ENCODE results near the gene HBG2.
"Not testable (repeated sequence)": the region's sequence is repeated elsewhere in the genome, so short reads cannot be mapped to it uniquely, and the experiment has no call there.

HBG2 gene

DNA sequence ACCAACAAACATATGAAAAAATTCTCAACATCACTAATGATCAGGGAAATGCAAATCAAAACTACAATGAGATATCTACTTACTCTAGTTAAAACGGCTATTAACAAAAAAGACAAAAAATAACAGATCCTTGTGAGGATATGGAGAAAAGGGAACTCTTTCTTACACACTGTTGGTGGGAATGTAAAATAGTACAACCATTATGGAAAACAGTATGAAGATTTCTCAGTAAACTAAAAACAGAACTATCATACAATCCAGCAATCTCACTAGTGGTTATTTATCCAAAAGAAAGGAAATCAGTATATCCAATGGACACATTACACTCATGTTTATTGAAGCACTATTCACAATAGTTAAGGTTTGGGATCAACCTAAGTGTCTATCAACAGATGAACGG, 11.3 kb upstream of the HBG2 start:
- no peaks in the 10 kb centered on the region for H3K79me1 ChIP-seq (ENCODE audit: low read depth, low read length)
- no peaks in the 10 kb centered on the region for H3K9me3 ChIP-seq (replicated peaks in 1 of 2; ENCODE audit: control insufficient read depth in 2 of 2, insufficient read depth in 1 of 2, low read depth in 1 of 2, low read length in 2 of 2)
- no peak for DNase-seq (ENCODE audit: low spot score)
- H3K4me1 ChIP-seq (ENCODE audit: control insufficient read depth in 2 of 2, insufficient read depth in 1 of 2, low read depth in 1 of 2, low read length in 2 of 2): no peaks in the 10 kb centered on the region
- H4K91ac ChIP-seq (ENCODE audit: low read depth, low read length, poor library complexity): no peak overlapping the region
- WGBS, 2 donors (ENCODE audit: extremely low coverage in 2 of 2, insufficient read length in 2 of 2, insufficient replicate concordance in 1 of 2): no CpG with 5 or more reads among the region's 2 CpGs
- no peak overlapping the region for H3K4me2 ChIP-seq (ENCODE audit: insufficient read depth, low read length, poor library complexity, severe bottlenecking)
- no peak overlapping the region for H2AK5ac ChIP-seq (ENCODE audit: low read depth, low read length)
- H2BK12ac ChIP-seq (ENCODE audit: low read length): no peak overlapping the region
- no peaks in the 10 kb centered on the region for H3K36me3 ChIP-seq (replicated peaks in 1 of 2; ENCODE audit: control insufficient read depth in 2 of 2, insufficient read depth in 2 of 2, low read length in 2 of 2)
- no peak overlapping the region for H3K9ac ChIP-seq (ENCODE audit: low read depth, low read length, poor library complexity)
- no peak overlapping the region for H3K27ac ChIP-seq (replicated peaks; ENCODE audit: low read length)
- H3K27me3 ChIP-seq (ENCODE audit: control insufficient read depth in 3 of 3, insufficient read depth in 3 of 3, low read depth in 1 of 3, low read length in 3 of 3): no peaks in the 10 kb centered on the region
- H2BK15ac ChIP-seq (ENCODE audit: low read length): no peak overlapping the region
- H4K8ac ChIP-seq (ENCODE audit: low read depth, low read length): no peak overlapping the region
- no peak overlapping the region for H3K4me3 ChIP-seq (ENCODE audit: low read length in 2 of 2)
- no peak overlapping the region for H3K18ac ChIP-seq (ENCODE audit: low read length)
- no peak overlapping the region for H3K23ac ChIP-seq (ENCODE audit: low read depth, low read length, poor library complexity)
- no peak overlapping the region for H3K4ac ChIP-seq (ENCODE audit: low read length)
- H2BK120ac ChIP-seq (ENCODE audit: low read depth, low read length): no peak overlapping the region
- no peak overlapping the region for H2AFZ ChIP-seq (ENCODE audit: low read length)
- H2BK5ac ChIP-seq (ENCODE audit: low read length): no peak overlapping the region
- no peak overlapping the region for H3K14ac ChIP-seq (ENCODE audit: low read length)

DNA sequence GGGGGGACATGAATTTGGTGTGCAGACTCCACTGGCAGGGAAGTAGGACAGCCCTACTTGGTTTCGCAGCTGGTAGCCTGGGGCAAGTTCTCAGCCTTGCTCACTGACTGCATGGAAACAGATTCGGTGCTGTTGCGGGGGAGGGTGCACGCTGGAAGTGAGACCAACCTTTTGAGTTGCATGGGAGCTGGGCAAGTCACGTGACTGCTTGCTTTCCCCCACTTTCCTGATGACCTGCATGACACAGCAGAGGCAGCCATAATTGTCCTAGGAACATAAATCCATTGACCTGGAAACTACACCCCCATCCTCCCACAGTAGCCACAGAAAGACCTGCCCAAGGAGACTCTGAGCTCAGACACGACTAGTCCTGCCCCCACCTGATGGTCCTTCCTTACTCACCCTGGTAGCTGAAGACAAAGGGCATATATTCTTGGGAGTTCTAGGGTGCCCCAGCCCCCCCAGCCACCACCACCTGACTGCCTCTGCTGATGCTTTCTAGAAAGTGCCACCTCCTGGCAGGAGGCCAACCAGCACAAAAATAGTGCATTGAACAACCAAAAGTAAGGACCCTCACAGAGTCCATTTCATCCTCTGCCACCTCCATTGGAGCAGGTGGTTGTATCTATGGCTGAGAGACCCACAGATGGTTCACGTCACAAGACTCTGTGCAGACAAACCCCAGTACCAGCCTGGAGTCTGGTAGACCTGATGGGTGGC, 4.1 kb upstream of the HBG2 start:
- peak overlapping the region; percentile 80 for H3K18ac ChIP-seq (ENCODE audit: low read length)
- H2AK5ac ChIP-seq (ENCODE audit: low read depth, low read length): no peak overlapping the region
- H2BK12ac ChIP-seq (ENCODE audit: low read length): no peak overlapping the region
- WGBS, 2 donors (ENCODE audit: extremely low coverage in 2 of 2, insufficient read length in 2 of 2, insufficient replicate concordance in 1 of 2): no CpG with 5 or more reads among the region's 7 CpGs
- H3K27ac ChIP-seq (replicated peaks; ENCODE audit: low read length): no peak overlapping the region
- no peak overlapping the region for H2BK15ac ChIP-seq (ENCODE audit: low read length)
- no peak overlapping the region for H3K23ac ChIP-seq (ENCODE audit: low read depth, low read length, poor library complexity)
- no peaks in the 10 kb centered on the region for H3K9me3 ChIP-seq (replicated peaks in 1 of 2; ENCODE audit: control insufficient read depth in 2 of 2, insufficient read depth in 1 of 2, low read depth in 1 of 2, low read length in 2 of 2)
- no peak overlapping the region for H3K4ac ChIP-seq (ENCODE audit: low read length)
- H2BK5ac ChIP-seq (ENCODE audit: low read length): no peak overlapping the region
- H4K8ac ChIP-seq (ENCODE audit: low read depth, low read length): no peak overlapping the region
- H3K4me1 ChIP-seq (ENCODE audit: control insufficient read depth in 2 of 2, insufficient read depth in 1 of 2, low read depth in 1 of 2, low read length in 2 of 2): peaks cover 0 to 3% of the 10 kb centered on the region in 2 donors
- no peak for DNase-seq (ENCODE audit: low spot score)
- no peak overlapping the region for H3K9ac ChIP-seq (ENCODE audit: low read depth, low read length, poor library complexity)
- no peaks in the 10 kb centered on the region for H3K27me3 ChIP-seq (ENCODE audit: control insufficient read depth in 3 of 3, insufficient read depth in 3 of 3, low read depth in 1 of 3, low read length in 3 of 3)
- peaks cover 2% of the 10 kb centered on the region for H3K79me1 ChIP-seq (ENCODE audit: low read depth, low read length)
- no peak overlapping the region for H2AFZ ChIP-seq (ENCODE audit: low read length)
- no peak overlapping the region for H4K91ac ChIP-seq (ENCODE audit: low read depth, low read length, poor library complexity)
- peak overlapping the region; percentile 11 for H3K4me2 ChIP-seq (ENCODE audit: insufficient read depth, low read length, poor library complexity, severe bottlenecking)
- H3K14ac ChIP-seq (ENCODE audit: low read length): no peak overlapping the region
- H2BK120ac ChIP-seq (ENCODE audit: low read depth, low read length): no peak overlapping the region
- no peaks in the 10 kb centered on the region for H3K36me3 ChIP-seq (replicated peaks in 1 of 2; ENCODE audit: control insufficient read depth in 2 of 2, insufficient read depth in 2 of 2, low read length in 2 of 2)
- no peak overlapping the region for H3K4me3 ChIP-seq (ENCODE audit: low read length in 2 of 2)

DNA sequence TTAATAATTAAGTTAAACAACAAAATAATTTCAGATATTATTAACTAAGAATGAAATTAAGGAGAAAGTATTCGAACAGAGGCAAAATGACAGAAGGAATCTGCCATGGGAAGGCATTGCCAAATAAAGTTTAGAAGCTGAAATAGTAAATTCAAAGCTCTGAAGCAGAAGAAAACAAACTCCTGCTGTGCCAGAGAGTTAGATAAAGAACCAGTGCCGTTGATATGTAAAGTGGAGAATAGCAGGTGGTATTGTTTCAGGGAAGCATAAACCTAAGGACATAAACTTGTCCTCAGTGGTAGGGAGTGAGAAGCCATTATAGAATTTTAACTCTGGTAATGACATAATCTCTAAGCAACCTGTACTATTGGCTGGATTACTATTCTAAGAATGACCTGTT, 2.7 kb upstream of the HBG2 start:
- Histone ChIP-seq H4K91ac (ENCODE audit: low read depth, low read length, poor library complexity) (no peak overlapping the region), H3K4me1 (ENCODE audit: control insufficient read depth in 2 of 2, insufficient read depth in 1 of 2, low read depth in 1 of 2, low read length in 2 of 2) (peaks cover 0 to 3% of the 10 kb centered on the region in 2 donors), H2BK120ac (ENCODE audit: low read depth, low read length) (no peak overlapping the region), H2AFZ (ENCODE audit: low read length) (no peak overlapping the region), H3K36me3 (replicated peaks in 1 of 2; ENCODE audit: control insufficient read depth in 2 of 2, insufficient read depth in 2 of 2, low read length in 2 of 2) (no peaks in the 10 kb centered on the region), H4K8ac (ENCODE audit: low read depth, low read length) (no peak overlapping the region), H3K14ac (ENCODE audit: low read length) (no peak overlapping the region), H3K27me3 (ENCODE audit: control insufficient read depth in 3 of 3, insufficient read depth in 3 of 3, low read depth in 1 of 3, low read length in 3 of 3) (no peaks in the 10 kb centered on the region), H2BK5ac (ENCODE audit: low read length) (no peak overlapping the region), H2BK12ac (ENCODE audit: low read length) (no peak overlapping the region), H3K4me3 (ENCODE audit: low read length in 2 of 2) (no peak overlapping the region), H3K27ac (replicated peaks; ENCODE audit: low read length) (no peak overlapping the region), H3K23ac (ENCODE audit: low read depth, low read length, poor library complexity) (no peak overlapping the region), H3K4me2 (ENCODE audit: insufficient read depth, low read length, poor library complexity, severe bottlenecking) (no peak overlapping the region), H3K9me3 (replicated peaks in 1 of 2; ENCODE audit: control insufficient read depth in 2 of 2, insufficient read depth in 1 of 2, low read depth in 1 of 2, low read length in 2 of 2) (no peaks in the 10 kb centered on the region), H3K18ac (ENCODE audit: low read length) (no peak overlapping the region), H3K4ac (ENCODE audit: low read length) (no peak overlapping the region), H3K79me1 (ENCODE audit: low read depth, low read length) (peaks cover 2% of the 10 kb centered on the region), H3K9ac (ENCODE audit: low read depth, low read length, poor library complexity) (no peak overlapping the region), H2BK15ac (ENCODE audit: low read length) (no peak overlapping the region), H2AK5ac (ENCODE audit: low read depth, low read length) (no peak overlapping the region)
- DNase-seq (ENCODE audit: low spot score): no peak
- WGBS, 2 donors (ENCODE audit: extremely low coverage in 2 of 2, insufficient read length in 2 of 2, insufficient replicate concordance in 1 of 2): no CpG with 5 or more reads among the region's 2 CpGs

DNA sequence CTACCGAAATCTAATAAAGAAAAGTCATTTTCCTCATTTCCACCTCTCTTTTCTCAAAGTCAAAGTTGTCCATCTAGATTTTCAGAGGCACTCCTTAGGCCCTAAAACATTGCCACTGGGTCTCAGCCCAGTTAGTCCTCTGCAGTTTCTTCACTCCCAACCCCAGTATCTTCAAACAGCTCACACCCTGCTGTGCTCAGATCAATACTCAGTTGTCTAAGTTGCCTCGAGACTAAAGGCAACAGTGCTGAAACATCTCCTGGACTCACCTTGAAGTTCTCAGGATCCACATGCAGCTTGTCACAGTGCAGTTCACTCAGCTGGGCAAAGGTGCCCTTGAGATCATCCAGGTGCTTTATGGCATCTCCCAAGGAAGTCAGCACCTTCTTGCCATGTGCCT, 558 bp downstream of the HBG2 start:
- H3K4me1 ChIP-seq (ENCODE audit: control insufficient read depth in 2 of 2, insufficient read depth in 1 of 2, low read depth in 1 of 2, low read length in 2 of 2); H4K8ac ChIP-seq (ENCODE audit: low read depth, low read length); DNase-seq (ENCODE audit: low spot score); H3K9me3 ChIP-seq (replicated peaks in 1 of 2; ENCODE audit: control insufficient read depth in 2 of 2, insufficient read depth in 1 of 2, low read depth in 1 of 2, low read length in 2 of 2); H2BK15ac ChIP-seq (ENCODE audit: low read length); H3K14ac ChIP-seq (ENCODE audit: low read length); H3K36me3 ChIP-seq (replicated peaks in 1 of 2; ENCODE audit: control insufficient read depth in 2 of 2, insufficient read depth in 2 of 2, low read length in 2 of 2); H3K79me1 ChIP-seq (ENCODE audit: low read depth, low read length); H3K18ac ChIP-seq (ENCODE audit: low read length); H3K27ac ChIP-seq (replicated peaks; ENCODE audit: low read length); H3K4me2 ChIP-seq (ENCODE audit: insufficient read depth, low read length, poor library complexity, severe bottlenecking); H3K9ac ChIP-seq (ENCODE audit: low read depth, low read length, poor library complexity); H3K23ac ChIP-seq (ENCODE audit: low read depth, low read length, poor library complexity); H4K91ac ChIP-seq (ENCODE audit: low read depth, low read length, poor library complexity); H2AK5ac ChIP-seq (ENCODE audit: low read depth, low read length); H2BK120ac ChIP-seq (ENCODE audit: low read depth, low read length); H2BK12ac ChIP-seq (ENCODE audit: low read length); H3K4ac ChIP-seq (ENCODE audit: low read length); H2BK5ac ChIP-seq (ENCODE audit: low read length); H3K4me3 ChIP-seq (ENCODE audit: low read length in 2 of 2); H3K27me3 ChIP-seq (ENCODE audit: control insufficient read depth in 3 of 3, insufficient read depth in 3 of 3, low read depth in 1 of 3, low read length in 3 of 3); H2AFZ ChIP-seq (ENCODE audit: low read length): not testable (repeated sequence)
- no CpG with 5 or more reads among the region's 2 CpGs for WGBS, 2 donors (ENCODE audit: extremely low coverage in 2 of 2, insufficient read length in 2 of 2, insufficient replicate concordance in 1 of 2)

Data from neuronal stem cell (in vitro differentiated cells).